T47D (cell line): ENCODE data around the gene C2CD4D.

ENCODE experiments used
- DNase-seq, 2 experiments: peaks; one replicate each; pipeline versions ENCODE4 v3.0.0 to v3.0.0-alpha.2; 2011 to 2012; ENCODE audit warnings: low read depth in 1 of 2, low spot score in 1 of 2
- JUND ChIP-seq: IDR thresholded peaks from 2 replicates; pipeline ENCODE4 v1.6.1; 2012; ENCODE audit warnings: low read depth
- in situ Hi-C: cut with HindIII; loops from 2 replicates; pipeline ENCODE4 v1.10.0; 2016; ENCODE audit warnings: low sequenced_read_pairs, low pct_unique_long_range_greater_than_20kb

Gene C2CD4D

GRCh38 chr1:151801310-151801820 is 38.3 kb downstream of the C2CD4D start:
- no peak for DNase-seq
- TF ChIP-seq JUND: no peak
- in situ Hi-C loops: no loop called here

- in situ Hi-C loops: no loop called here
- no peak for TF ChIP-seq JUND
- no peak for DNase-seq
Measured at GRCh38 chr1:151800830-151801229, 38.8 kb downstream of the C2CD4D start.

GRCh38 chr1:151799179-151800022 is 40.2 kb downstream of the C2CD4D start:
- in situ Hi-C loops: no loop called here
- no peak for DNase-seq
- no peak for TF ChIP-seq JUND

GRCh38 chr1:151798571-151798970 is 41.0 kb downstream of the C2CD4D start:
- no peak for DNase-seq
- in situ Hi-C loops: no loop called here
- TF ChIP-seq JUND: no peak

- TF ChIP-seq JUND: no peak
- in situ Hi-C loops: no loop called here
- DNase-seq: peak; percentile 50 to 60
Measured at GRCh38 chr1:151790940-151791651, 48.5 kb downstream of the C2CD4D start.

GRCh38 chr1:151790071-151790939 is 49.3 kb downstream of the C2CD4D start, which contains the start of gene TDRKH:
TDRKH (minus strand) TSS chr1:151790500; CDS start chr1:151783022, 7,478 bp downstream.
- in situ Hi-C loops: no loop called here
- DNase-seq: peak; percentile 100
- no peak for TF ChIP-seq JUND
